GM15510 (cell line): Measurements from ENCODE around the gene KCNA2.

Source experiments
- POLR2A ChIP-seq: IDR thresholded peaks from 3 replicates; pipeline ENCODE4 v1.6.1; 2011; ENCODE audit warnings: borderline replicate concordance; ENCODE audit not compliant: insufficient read length; ENCODE audit errors: extremely low read depth

KCNA2 gene

DNA sequence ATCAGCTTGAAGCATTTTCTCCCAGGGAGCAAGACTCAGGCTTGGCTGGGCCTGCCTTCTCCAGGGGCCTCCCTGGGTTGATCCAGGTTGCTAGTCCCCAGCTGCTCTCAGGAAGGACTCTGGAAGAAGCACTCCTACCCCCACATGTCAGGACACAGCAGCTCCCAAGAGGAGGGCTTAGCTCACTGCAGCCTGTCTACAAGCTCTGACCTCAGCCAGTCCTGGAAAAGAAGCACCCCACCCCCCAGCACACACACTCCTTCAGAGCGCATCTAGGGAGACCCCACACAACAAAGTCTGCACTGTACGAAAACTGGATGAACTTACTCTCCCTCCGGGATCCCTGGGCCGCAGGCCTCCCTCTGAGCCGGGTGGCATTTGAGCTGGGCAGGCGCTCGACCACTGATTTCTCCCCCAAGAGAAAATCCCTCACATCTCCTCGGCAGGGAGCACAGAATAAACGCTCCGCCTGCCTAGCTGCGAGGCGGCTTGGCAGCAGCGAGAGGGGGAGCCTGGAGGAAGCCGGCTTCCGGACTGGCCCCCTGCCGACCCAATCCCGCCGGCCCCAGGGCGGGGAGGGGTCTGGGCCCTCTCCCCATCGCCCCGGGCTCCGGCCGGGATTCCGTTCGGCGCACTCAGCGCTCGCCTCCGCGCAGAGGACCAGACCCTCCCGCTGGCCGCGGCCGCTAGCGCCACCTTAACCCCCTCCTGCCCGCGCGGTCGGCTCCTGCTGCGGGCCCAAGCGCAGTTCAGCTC is at the start of gene KCNA2:
Gene KCNA2 (minus strand): TSS at position 458 of the 756 bp plus-strand sequence. CDS start 1,576 bp downstream, outside the sequence.
- no peak for TF ChIP-seq POLR2A

DNA sequence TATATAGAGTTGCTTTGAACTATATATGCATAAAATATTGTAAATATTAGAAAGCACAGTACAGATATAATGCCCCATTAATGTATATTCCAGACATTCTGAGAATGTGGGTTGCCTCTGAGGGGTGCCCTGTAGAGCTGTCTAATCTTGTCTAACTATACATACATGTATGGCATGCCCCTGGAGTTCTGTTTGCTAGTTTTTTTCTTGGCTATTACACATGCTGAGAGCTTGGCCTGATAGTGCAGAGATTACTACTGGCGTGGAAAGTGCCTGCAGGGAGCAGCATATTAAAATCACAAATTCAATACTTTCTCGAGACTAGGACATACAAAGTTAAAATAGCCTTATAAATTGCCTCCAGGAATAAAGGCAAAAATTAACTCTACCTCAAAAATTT is 44.5 kb upstream of the KCNA2 start:
- no peak for TF ChIP-seq POLR2A

DNA sequence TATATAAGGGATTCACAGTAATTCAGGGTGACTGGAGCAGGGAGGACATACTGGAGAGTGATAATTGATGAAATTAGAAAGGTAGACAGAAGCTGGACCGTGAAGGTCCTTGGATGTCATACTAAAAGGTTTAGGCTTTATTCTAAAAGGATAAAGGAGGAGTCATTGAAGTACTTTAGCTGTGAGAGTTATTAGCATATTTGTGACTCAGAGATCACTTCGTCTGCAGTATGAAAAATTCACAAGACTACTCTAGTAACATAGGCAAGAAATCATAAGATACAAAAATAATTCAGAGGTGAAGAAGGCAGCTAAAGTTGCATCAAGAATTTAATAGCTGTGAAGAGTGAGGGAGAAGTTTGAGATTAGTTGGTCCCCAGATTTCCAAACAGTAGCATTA is 42.3 kb upstream of the KCNA2 start:
- no peak for TF ChIP-seq POLR2A

DNA sequence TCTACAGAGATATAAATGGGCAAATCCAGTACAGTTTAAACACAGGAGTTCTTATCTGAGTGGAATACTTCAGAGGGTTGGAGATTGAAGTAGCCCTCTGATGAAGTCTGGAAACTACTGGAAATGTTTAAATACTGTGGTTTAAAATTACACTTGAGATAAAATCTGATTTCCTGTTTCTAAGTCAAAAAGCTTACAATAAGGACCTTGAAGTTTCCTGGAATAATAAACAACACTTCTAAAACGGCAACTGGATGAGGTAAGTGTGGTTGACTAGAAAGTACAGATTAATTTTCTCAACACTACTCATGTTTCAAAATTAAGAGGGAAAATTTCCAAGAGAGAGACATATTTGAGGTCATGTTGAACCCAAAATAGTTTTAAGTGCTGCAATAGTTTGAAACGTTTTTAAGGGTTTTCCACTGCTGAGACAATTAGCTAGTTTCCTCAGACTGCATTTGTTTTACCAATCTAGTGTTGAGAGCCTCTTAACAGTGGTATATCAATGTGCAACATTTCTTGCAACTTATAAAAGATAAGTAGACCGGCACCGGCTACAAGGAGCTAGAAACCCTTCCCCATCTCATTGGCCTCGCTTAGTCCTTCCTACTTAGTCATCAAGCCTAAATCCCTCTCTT is 41.2 kb upstream of the KCNA2 start:
- no peak for TF ChIP-seq POLR2A

DNA sequence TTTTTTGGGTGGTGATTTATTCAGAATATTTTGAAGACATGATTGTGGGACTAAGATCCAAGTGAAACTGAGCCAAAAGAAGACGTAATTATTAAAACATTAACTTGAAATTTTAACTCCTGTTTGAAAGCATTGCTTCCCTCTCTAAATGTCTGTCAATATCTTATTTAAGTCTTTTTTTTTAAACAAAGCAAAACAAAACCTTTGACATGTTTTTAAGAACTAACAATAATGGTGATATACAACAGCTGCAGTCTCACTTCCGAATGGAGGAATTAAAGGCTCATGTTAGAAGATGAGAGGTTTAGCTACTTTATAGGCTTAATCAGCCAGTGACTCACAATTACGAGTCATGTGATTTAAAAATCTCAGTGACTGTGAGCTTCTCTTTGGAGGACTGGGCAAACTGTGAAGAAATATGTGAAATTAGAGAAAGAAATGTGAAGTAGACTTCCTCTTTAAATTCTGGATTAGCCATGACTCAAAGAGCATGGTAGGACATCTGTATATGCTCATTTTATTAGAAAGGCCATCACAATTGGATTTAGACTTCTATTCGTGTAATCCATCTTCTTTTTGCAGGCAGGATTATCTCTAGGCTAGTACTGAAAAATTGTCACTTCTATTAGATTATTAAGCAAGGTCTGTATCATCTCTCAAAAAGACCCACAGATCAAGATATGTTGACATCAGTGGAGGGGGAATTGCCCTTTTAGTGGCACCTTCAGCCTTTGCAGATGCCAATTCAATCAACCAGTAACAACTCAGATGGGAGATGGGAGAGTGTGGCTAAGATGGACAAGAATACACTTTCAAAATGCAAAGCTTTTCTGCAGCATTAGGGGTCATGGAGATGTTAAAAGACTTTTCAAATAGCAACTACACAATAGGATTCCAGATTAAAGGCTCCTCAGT is 39.9 kb upstream of the KCNA2 start:
- TF ChIP-seq POLR2A, result no peak

DNA sequence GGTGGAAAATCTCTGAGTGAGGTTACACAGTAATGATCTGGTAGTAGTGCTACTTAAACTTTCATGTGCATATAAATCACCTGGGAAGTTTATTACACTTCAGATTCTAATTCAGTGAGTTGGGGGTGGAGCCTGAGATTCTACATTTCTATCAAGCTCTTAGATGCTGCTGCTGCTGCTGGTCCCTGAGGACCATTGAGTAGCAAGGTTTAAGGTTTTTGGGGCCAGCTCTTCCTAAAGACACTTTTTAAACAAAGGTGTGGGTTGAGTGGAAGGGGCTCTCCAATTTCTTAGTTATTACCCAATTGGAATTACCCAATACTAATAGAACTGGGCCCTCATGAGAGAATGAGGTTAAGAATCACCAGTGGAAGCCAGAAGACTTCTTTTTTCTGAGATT is 39.1 kb upstream of the KCNA2 start:
- no peak for TF ChIP-seq POLR2A

DNA sequence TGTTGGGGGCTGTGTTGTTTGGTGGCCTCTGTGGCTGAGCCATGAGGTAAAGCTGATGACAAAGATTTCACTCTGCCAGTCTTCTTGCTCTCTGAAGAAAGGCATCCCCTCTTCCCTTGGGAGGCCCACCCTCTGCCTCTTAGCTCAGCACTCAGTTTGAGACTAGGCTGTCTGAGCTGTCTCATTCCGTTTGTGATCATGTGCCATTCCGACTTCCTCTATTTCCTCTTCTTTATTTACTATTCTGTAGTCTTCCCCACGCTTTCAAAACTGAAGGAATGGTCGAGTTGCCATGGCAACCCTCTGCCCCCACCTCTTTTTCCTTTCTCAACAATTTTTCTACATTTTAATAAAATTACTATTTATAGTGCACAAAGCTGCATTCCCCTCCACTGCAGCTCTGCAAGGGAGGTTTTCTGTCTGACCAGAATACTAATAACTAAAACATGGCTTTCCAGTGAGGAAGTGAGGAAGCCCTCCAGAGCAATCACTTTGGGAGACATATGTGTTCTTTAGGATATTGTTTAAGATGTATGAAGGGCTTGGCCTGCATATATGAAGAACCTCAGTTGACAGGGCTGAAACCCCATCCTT is 37.8 kb upstream of the KCNA2 start:
- no peak for TF ChIP-seq POLR2A

DNA sequence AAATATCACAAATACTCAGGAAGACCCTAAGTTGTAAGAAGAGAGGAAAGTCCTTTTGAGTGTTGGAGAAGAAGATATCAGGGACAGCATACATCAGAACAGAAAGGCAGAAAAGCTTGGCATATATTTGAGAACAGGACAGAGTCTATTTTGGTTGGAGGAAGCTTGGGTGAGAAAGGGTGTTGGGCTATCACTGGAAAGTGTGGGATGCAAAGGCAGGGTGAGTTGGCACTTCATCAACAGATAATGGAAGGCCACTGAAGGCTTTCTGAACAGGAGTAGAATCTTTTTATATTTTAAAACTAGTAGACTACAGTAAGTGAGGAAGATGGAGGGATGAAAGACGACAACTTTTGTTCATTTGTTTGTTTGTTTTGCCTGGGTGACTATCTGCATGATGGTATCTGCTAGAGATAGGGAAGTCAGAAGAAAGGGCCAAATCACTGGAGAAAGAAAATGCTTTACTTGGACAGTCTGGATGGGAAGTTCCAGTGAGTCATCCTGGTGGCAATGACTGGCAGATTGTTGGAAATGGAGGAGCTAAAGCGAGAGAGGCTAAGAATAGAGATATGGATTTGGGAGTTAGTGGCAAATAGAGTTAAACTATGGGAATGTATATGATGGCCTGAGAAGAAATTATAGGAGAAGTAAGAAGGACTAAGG is 33.7 kb upstream of the KCNA2 start:
- TF ChIP-seq POLR2A, result no peak

DNA sequence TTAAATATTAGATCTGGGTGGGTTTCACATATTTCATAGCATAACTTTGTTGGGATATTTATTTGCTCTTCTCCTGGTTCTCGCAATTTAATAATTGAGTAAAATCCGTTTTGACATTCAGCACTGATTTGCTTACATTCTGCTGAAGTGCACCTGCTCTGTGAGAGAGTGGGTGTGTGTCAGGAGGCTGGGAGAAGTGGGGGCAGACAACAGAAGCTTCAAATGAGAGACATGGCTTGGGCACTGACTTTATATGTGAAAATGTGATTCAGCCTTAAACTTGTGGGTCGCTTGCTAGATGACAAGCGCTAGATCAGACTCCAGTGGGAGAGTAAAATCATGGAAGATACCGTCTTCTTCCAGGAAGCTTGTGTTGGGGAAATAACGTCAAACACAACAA is 32.4 kb upstream of the KCNA2 start:
- no peak for TF ChIP-seq POLR2A

DNA sequence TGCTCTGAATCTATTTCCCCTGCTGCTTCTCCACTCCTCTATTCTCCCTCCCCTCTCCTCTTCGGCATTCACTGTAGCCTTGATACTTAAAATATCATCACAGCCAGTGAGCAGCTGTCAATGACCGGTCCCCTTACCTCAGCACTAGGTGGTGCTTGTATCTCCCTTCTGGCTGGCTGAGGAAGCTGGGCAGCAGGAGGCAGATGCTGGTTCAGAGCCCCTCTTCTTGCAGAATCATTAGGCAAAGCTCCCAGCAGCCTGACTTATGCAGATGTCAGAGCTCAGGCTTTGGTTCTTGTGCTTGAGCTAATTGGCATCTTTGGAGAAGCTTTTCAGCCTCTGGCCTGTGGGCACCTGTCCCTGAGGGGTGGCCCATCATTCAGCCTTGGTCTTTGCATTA is 31.9 kb upstream of the KCNA2 start:
- no peak for TF ChIP-seq POLR2A

DNA sequence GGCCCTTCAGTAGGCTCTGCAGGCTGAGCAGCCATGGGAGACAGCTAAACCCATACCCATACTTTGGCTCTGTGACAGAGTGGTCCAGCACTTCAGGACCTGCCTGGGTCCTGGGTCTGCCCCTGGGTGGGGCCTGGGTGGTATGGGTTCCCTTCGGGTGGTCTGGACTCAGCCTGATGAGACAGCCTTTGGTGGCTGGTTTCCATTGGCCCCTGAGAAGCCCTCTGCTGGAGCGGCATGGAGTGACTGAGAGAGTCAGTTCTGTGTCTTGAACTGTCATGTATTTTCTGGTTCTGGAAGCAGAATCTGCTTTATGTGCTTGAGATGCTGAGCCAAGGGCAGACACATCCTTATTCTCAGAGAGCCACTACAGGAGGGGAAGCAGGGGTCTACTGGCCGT is 31.3 kb upstream of the KCNA2 start:
- no peak for TF ChIP-seq POLR2A

DNA sequence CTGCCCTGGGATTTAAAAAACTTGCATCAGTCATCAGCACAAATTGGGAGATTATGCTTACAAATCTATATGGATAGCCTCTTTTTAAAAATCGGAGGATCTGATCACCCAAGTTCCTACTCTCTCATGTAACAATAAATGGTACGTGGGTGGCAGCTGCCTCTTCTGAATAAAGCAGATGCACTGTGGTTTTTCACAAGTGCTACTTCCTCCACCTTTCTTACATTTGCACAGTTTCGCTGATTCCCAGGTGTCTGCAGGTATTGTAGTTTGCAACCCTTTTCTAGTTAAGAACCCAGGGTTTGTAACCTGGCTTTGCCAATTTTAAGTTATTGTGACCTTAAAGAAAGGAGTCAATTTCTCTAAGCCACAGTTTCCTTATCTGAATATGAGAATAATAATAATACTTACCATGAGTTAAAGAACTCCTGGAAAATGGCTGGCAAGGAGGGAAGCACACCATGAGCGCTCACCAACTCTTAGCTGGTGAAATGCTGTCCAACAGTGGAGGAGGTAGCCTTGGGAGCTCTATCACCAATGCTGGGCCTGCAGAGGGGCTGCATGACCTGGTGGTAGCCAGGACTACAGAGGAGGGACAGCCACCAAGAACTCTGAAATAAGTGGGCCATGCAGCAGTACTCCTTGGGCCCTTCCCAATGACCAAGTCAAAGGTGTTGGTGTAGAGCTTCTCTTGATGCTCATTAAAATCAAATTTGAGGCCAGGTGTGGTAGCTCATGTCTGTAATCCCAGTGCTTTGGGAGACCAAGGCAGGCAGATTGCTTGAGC is 30.2 kb upstream of the KCNA2 start:
- no peak for TF ChIP-seq POLR2A

DNA sequence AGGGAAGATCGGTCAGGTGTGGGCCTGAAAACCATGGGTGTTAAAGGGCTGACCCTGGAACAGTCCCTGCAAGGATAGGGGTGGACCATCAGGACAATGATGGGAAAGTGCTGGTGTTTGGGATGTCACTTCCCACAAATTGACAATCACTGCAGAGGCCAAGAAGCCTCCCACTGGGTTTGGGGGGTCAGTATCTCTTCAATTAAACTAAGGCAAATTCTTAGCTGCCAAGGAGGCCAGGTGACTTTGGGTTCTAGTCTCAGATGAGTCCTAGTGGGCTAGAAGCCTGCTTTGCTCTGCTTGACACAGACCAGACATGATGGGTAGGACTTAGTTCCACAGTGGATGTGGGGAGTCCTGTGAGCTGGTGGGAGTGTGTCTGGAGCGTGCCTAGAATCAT is 29.3 kb upstream of the KCNA2 start:
- TF ChIP-seq POLR2A, result no peak
